IMR-90 (cell line): Measurements from ENCODE around the gene GIMD1.

Experiments used
- CEBPB ChIP-seq: IDR thresholded peaks from 2 replicates; pipeline ENCODE4 v1.6.1; 2012; ENCODE audit warnings: low read depth, low read length, improper control_type of control experiment
- FOS ChIP-seq: fragments of 150-350 bp; IDR thresholded peaks from 2 replicates; pipeline ENCODE4 v1.6.1; 2016; ENCODE audit warnings: low read depth, low read length
- MXI1 ChIP-seq: IDR thresholded peaks from 2 replicates; pipeline ENCODE4 v1.6.1; 2012; ENCODE audit warnings: low read depth, mild to moderate bottlenecking, low read length, moderate library complexity, borderline replicate concordance
- POLR2A ChIP-seq: IDR thresholded peaks from 2 replicates; pipeline ENCODE4 v1.6.1; 2012; ENCODE audit warnings: mild to moderate bottlenecking, low read depth, low read length
- RCOR1 ChIP-seq: IDR thresholded peaks from 2 replicates; pipeline ENCODE4 v1.6.1; 2012; ENCODE audit warnings: mild to moderate bottlenecking, low read length, improper control_type of control experiment; ENCODE audit not compliant: insufficient replicate concordance
- RFX5 ChIP-seq: IDR thresholded peaks from 2 replicates; pipeline ENCODE4 v1.8.0; 2012; ENCODE audit warnings: low read depth, mild to moderate bottlenecking, low read length, moderate library complexity
- TF ChIP-seq, protein P1 (sequence below): conservative IDR thresholded peaks from 2 replicates; pipeline ENCODE4 v1.5.1; 2012; ENCODE audit warnings: mild to moderate bottlenecking, low read depth, low read length, improper control_type of control experiment
- TF ChIP-seq, protein P2 (sequence below): fragments of 150-350 bp; IDR thresholded peaks from 2 replicates; pipeline ENCODE4 v1.6.1; 2017; ENCODE audit warnings: mild to moderate bottlenecking, antibody characterized with exemption, low read length, low read depth
- TF ChIP-seq, protein P3 (sequence below): fragments of 150-350 bp; IDR thresholded peaks from 2 replicates; pipeline ENCODE4 v1.6.1; 2016; ENCODE audit warnings: low read depth, mild to moderate bottlenecking, low read length, moderate library complexity, borderline replicate concordance

DNA sequence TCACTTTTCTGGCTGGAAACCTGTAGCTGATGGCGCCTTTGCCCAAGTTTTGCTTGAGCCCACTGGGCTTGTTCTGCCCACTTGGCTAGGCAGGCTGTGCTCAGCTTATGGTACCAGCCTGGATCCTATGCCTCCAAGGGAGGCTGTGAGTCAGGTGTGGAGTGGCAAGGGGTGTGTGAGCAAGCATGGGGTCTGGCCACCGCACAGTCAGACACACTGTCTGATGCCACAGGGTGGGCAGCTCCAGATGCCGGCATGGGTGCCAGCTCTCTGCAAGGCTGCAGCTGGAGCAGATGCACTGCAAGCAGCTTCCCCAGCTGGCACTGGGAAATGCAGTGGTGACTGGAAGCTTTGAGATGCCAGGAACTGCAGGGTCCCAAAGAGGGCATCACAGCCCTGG, 16.3 kb upstream of the GIMD1 start:
- TF ChIP-seq RCOR1 (no peak), MXI1 (no peak), RFX5 (no peak), POLR2A (no peak), FOS (no peak), CEBPB (no peak)
- TF ChIP-seq, protein P1, sequence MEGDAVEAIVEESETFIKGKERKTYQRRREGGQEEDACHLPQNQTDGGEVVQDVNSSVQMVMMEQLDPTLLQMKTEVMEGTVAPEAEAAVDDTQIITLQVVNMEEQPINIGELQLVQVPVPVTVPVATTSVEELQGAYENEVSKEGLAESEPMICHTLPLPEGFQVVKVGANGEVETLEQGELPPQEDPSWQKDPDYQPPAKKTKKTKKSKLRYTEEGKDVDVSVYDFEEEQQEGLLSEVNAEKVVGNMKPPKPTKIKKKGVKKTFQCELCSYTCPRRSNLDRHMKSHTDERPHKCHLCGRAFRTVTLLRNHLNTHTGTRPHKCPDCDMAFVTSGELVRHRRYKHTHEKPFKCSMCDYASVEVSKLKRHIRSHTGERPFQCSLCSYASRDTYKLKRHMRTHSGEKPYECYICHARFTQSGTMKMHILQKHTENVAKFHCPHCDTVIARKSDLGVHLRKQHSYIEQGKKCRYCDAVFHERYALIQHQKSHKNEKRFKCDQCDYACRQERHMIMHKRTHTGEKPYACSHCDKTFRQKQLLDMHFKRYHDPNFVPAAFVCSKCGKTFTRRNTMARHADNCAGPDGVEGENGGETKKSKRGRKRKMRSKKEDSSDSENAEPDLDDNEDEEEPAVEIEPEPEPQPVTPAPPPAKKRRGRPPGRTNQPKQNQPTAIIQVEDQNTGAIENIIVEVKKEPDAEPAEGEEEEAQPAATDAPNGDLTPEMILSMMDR, result no peak
- TF ChIP-seq, protein P2, sequence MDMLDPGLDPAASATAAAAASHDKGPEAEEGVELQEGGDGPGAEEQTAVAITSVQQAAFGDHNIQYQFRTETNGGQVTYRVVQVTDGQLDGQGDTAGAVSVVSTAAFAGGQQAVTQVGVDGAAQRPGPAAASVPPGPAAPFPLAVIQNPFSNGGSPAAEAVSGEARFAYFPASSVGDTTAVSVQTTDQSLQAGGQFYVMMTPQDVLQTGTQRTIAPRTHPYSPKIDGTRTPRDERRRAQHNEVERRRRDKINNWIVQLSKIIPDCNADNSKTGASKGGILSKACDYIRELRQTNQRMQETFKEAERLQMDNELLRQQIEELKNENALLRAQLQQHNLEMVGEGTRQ, result no peak
- TF ChIP-seq, protein P3, sequence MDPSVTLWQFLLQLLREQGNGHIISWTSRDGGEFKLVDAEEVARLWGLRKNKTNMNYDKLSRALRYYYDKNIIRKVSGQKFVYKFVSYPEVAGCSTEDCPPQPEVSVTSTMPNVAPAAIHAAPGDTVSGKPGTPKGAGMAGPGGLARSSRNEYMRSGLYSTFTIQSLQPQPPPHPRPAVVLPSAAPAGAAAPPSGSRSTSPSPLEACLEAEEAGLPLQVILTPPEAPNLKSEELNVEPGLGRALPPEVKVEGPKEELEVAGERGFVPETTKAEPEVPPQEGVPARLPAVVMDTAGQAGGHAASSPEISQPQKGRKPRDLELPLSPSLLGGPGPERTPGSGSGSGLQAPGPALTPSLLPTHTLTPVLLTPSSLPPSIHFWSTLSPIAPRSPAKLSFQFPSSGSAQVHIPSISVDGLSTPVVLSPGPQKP, result no peak
